Measurements from ENCODE around the gene ST8SIA5. TPM values are rescaled to one million over a fixed set of nuclear protein-coding genes. Genes with fewer than 3 reads are reported as not detected.

The ST8SIA5 gene
- polyA plus RNA-seq, 1 of the 3 experiments (the other 2 are of a cell fraction), result 0.08 TPM

- no peaks in the 10 kb centered on the region for H3K4me1 ChIP-seq (ENCODE audit: control insufficient read depth in 1 of 2, insufficient read depth in 2 of 2, low read depth in 1 of 2, low read length in 1 of 2)
- TF ChIP-seq POLR2AphosphoS5 (IDR thresholded peaks at IDR 0.05; ENCODE audit: low read depth, low read length) (no peak), TAF1 (IDR thresholded peaks at IDR 0.05; ENCODE audit: borderline replicate concordance, low read depth, low read length) (no peak), MEF2A (IDR thresholded peaks at IDR 0.05; ENCODE audit: borderline replicate concordance, low read depth) (no peak), RAD21 (IDR thresholded peaks at IDR 0.05; ENCODE audit: low read length) (peak; percentile 20; the same call in 1 of the 2 replicates), YY1 (IDR thresholded peaks at IDR 0.05; ENCODE audit: low read depth) (no peak), GABPA (IDR thresholded peaks at IDR 0.05; ENCODE audit: low read depth) (no peak), CHD2 (IDR thresholded peaks at IDR 0.05; ENCODE audit: low read length, partially characterized antibody) (no peak), GATA2 (CRISPR knock-in tag; IDR thresholded peaks at IDR 0.05) (no peak), SMC3 (IDR thresholded peaks at IDR 0.05; ENCODE audit: low read depth, low read length) (no peak)
- no peaks in the 10 kb centered on the region for H3K79me2 ChIP-seq (ENCODE audit: insufficient read depth)
- WGBS (ENCODE audit: low lambda C conversion rate), result 58% methylated on average over 7 of the region's 7 CpGs
- peaks cover 29% of the 10 kb centered on the region; the same call in 1 of the 2 replicates for H3K27me3 ChIP-seq (ENCODE audit: insufficient read depth)
- DNase-seq, result no peak
- CTCF ChIA-PET, result interaction anchor here (1.4 to 4.2 kb wide), 5 partner anchors 12 to 473 kb away, joined by 3 to 30 read pairs (median 7); a partner anchor contains a TSS
- H3K9me3 ChIP-seq, result no peaks in the 10 kb centered on the region
- H2AFZ ChIP-seq (ENCODE audit: low read depth), result no peak overlapping the region
- H3K27ac ChIP-seq (ENCODE audit: low read depth in 2 of 2, low read length in 1 of 2), result no peak overlapping the region
- no peak overlapping the region for H3K9ac ChIP-seq
- no peaks in the 10 kb centered on the region for H3F3A ChIP-seq (replicated peaks; ENCODE audit: insufficient read depth)
- POLR2A ChIA-PET, result interaction anchor here (1.2 kb wide), 1 partner anchor 14 kb away, joined by 3 read pairs; no protein-coding TSS in a partner anchor
- no peak overlapping the region for H3K4me3 ChIP-seq (ENCODE audit: low read depth in 2 of 2, low read length in 1 of 2)
- H3K36me3 ChIP-seq (replicated peaks in 1 of 2; ENCODE audit: control insufficient read depth in 1 of 2, insufficient read depth in 2 of 2, low read length in 1 of 2), result no peaks in the 10 kb centered on the region
- no peaks in the 10 kb centered on the region for H3K9me2 ChIP-seq
- H3K4me2 ChIP-seq, result no peak overlapping the region
- no peaks in the 10 kb centered on the region for H4K20me1 ChIP-seq (ENCODE audit: insufficient read depth)
Observed at GRCh38 chr18:46646468-46646867, 110.4 kb downstream of the ST8SIA5 start.

DNA sequence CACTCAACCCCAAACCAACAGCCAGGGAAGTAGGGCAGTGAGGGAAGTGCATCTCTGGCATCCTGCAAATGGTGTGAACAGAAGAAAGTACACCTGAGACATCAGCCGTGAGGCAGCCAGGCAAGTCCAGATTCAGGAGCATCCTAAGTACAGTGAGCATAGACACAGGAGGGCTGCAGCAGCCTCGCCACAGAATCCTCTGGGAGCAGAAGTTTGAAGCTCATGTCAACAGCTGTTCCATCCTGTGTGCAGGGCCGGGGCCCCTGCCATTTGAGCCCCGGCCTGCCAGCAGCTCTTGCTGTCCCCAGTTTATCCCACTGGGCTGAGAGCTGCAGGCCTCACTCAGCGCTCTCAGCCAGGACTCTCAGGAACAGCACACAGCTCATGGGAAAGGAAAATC is 114.3 kb downstream of the ST8SIA5 start:
- H3K9me3 ChIP-seq, result no peaks in the 10 kb centered on the region
- no peak overlapping the region for H3K4me2 ChIP-seq
- no peaks in the 10 kb centered on the region for H3F3A ChIP-seq (replicated peaks; ENCODE audit: insufficient read depth)
- 28% methylated on average over 5 of the region's 5 CpGs for WGBS (ENCODE audit: low lambda C conversion rate)
- H2AFZ ChIP-seq (ENCODE audit: low read depth), result no peak overlapping the region
- CTCF ChIA-PET, result interaction anchor here (0.7 to 4.0 kb wide), 4 partner anchors 15 to 469 kb away, joined by 3 to 19 read pairs (median 8); no protein-coding TSS in a partner anchor
- no peaks in the 10 kb centered on the region for H3K36me3 ChIP-seq (replicated peaks in 1 of 2; ENCODE audit: control insufficient read depth in 1 of 2, insufficient read depth in 2 of 2, low read length in 1 of 2)
- no peak for DNase-seq
- POLR2A ChIA-PET, result no interaction called here
- no peaks in the 10 kb centered on the region for H4K20me1 ChIP-seq (ENCODE audit: insufficient read depth)
- H3K9me2 ChIP-seq, result no peaks in the 10 kb centered on the region
- no peak overlapping the region for H3K9ac ChIP-seq
- H3K27ac ChIP-seq (ENCODE audit: low read depth in 2 of 2, low read length in 1 of 2), result no peak overlapping the region
- no peaks in the 10 kb centered on the region for H3K79me2 ChIP-seq (ENCODE audit: insufficient read depth)
- H3K27me3 ChIP-seq (ENCODE audit: insufficient read depth), result peaks cover 29% of the 10 kb centered on the region; the same call in 1 of the 2 replicates
- H3K4me3 ChIP-seq (ENCODE audit: low read depth in 2 of 2, low read length in 1 of 2), result no peak overlapping the region
- H3K4me1 ChIP-seq (ENCODE audit: control insufficient read depth in 1 of 2, insufficient read depth in 2 of 2, low read depth in 1 of 2, low read length in 1 of 2), result no peaks in the 10 kb centered on the region
- TF ChIP-seq MXI1 (IDR thresholded peaks at IDR 0.05; ENCODE audit: low read depth, low read length) (no peak), POLR2AphosphoS5 (IDR thresholded peaks at IDR 0.05; ENCODE audit: low read depth, low read length) (no peak), IRF3 (IDR thresholded peaks at IDR 0.05; ENCODE audit: low read depth, low read length) (no peak), YY1 (IDR thresholded peaks at IDR 0.05; ENCODE audit: low read depth) (no peak), FOXJ3 (CRISPR knock-in tag; IDR thresholded peaks at IDR 0.05) (no peak), JUND (IDR thresholded peaks at IDR 0.05) (no peak), RAD21 (IDR thresholded peaks at IDR 0.05; ENCODE audit: low read length) (no peak), FOXM1 (IDR thresholded peaks at IDR 0.05; ENCODE audit: low read depth) (no peak), NRF1 (IDR thresholded peaks at IDR 0.05; ENCODE audit: low read depth, low read length) (no peak), TAF1 (IDR thresholded peaks at IDR 0.05; ENCODE audit: borderline replicate concordance, low read depth, low read length) (no peak), REST (IDR thresholded peaks at IDR 0.05; ENCODE audit: low read depth, low read length) (no peak), USF2 (IDR thresholded peaks at IDR 0.05; ENCODE audit: borderline replicate concordance, low read depth, low read length) (no peak), MEF2A (IDR thresholded peaks at IDR 0.05; ENCODE audit: borderline replicate concordance, low read depth) (no peak), SMC3 (IDR thresholded peaks at IDR 0.05; ENCODE audit: low read depth, low read length) (no peak), EZH2phosphoT487 (IDR thresholded peaks at IDR 0.05; ENCODE audit: borderline replicate concordance, low read depth) (no peak), RCOR1 (IDR thresholded peaks at IDR 0.05; ENCODE audit: low read length) (no peak)
- TF ChIP-seq, protein P1, sequence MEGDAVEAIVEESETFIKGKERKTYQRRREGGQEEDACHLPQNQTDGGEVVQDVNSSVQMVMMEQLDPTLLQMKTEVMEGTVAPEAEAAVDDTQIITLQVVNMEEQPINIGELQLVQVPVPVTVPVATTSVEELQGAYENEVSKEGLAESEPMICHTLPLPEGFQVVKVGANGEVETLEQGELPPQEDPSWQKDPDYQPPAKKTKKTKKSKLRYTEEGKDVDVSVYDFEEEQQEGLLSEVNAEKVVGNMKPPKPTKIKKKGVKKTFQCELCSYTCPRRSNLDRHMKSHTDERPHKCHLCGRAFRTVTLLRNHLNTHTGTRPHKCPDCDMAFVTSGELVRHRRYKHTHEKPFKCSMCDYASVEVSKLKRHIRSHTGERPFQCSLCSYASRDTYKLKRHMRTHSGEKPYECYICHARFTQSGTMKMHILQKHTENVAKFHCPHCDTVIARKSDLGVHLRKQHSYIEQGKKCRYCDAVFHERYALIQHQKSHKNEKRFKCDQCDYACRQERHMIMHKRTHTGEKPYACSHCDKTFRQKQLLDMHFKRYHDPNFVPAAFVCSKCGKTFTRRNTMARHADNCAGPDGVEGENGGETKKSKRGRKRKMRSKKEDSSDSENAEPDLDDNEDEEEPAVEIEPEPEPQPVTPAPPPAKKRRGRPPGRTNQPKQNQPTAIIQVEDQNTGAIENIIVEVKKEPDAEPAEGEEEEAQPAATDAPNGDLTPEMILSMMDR (IDR thresholded peaks at IDR 0.05), result no peak

Data from SK-N-SH (cell line).